GM19452 (cell line): ENCODE results near the gene GLP2R.
"Not testable (repeated sequence)": the region's sequence is repeated elsewhere in the genome, so short reads cannot be mapped to it uniquely, and the experiment has no call there.

Experiments
- ATAC-seq: cut with Tn5 transposase; IDR thresholded peaks from one replicate; pipeline ENCODE4 v1.9.1; 2021; ENCODE audit not compliant: unreplicated experiment

The GLP2R gene, protein sequence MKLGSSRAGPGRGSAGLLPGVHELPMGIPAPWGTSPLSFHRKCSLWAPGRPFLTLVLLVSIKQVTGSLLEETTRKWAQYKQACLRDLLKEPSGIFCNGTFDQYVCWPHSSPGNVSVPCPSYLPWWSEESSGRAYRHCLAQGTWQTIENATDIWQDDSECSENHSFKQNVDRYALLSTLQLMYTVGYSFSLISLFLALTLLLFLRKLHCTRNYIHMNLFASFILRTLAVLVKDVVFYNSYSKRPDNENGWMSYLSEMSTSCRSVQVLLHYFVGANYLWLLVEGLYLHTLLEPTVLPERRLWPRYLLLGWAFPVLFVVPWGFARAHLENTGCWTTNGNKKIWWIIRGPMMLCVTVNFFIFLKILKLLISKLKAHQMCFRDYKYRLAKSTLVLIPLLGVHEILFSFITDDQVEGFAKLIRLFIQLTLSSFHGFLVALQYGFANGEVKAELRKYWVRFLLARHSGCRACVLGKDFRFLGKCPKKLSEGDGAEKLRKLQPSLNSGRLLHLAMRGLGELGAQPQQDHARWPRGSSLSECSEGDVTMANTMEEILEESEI

GRCh38 chr17:9825641-9826150 is at the start of gene GLP2R:
Gene GLP2R (plus strand): TSS chr17:9825924. CDS start chr17:9826064, 140 bp downstream.
- ATAC-seq = no peak

DNA sequence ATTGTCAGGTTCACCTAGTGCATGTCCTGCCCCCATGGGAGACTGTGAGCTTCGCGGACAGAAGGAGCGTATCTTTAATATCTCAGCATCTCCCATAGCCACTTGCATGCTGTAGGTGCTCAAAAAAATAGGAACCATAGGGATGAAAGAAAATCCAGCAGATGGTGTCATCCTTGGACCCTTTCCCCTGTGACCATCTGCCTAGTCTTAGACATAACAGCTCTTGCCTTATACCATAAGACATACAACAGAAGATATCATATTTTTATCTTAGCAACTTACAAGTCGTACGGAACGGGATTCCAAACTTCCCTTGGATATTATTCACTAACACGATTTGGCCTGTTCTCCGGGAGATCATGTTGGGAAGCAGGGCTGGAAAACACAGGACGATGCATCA is 48.8 kb upstream of the GLP2R start:
- no peak for ATAC-seq

DNA sequence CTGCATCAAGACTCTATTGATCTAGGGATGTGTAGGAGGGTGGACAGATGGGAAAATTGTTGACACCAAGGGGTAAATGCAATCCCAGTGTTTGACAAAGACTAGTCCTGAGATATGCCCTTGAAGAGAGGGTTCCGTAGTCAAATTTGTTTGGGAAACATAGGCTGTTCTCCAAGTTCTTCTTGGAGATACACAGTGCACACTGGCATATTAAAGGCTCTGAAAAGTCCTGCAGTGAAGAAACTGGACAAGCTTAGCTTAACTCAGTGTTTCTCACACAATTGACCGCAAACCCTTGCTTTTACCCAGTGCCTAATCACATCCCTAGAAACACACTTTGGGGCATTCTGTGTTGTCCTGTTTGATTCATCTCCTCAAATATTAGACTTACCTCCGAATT is 45.2 kb upstream of the GLP2R start:
- ATAC-seq = no peak

- no peak for ATAC-seq
These were observed 42.7 kb upstream of the GLP2R start for GRCh38 chr17:9783050-9783449.

GRCh38 chr17:9783465-9783864 is 42.3 kb upstream of the GLP2R start:
- ATAC-seq = not testable (repeated sequence)

- no peak for ATAC-seq
These were observed 41.2 kb upstream of the GLP2R start for GRCh38 chr17:9784544-9784943.

DNA sequence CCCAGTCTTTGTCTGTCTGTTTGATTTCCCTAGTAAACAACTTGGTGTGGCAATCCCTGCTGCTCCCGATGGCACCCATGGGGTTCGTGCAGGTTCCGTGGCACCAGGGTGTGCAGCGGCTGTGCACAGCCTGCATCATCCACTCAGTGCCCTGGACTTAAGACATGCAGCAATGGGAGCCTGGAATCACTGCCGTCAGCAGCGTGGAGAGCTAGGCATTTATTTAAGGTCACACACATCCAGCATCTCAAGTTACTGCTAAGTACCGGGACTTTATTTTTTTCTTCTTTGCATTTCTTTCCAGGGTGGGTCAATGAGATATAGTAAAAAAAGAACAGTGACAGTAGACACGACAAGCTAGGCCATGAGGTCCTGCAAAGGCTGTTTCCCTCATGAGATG is 37.1 kb upstream of the GLP2R start:
- no peak for ATAC-seq

- ATAC-seq = no peak
These were observed 35.4 kb upstream of the GLP2R start for GRCh38 chr17:9790316-9790715.

DNA sequence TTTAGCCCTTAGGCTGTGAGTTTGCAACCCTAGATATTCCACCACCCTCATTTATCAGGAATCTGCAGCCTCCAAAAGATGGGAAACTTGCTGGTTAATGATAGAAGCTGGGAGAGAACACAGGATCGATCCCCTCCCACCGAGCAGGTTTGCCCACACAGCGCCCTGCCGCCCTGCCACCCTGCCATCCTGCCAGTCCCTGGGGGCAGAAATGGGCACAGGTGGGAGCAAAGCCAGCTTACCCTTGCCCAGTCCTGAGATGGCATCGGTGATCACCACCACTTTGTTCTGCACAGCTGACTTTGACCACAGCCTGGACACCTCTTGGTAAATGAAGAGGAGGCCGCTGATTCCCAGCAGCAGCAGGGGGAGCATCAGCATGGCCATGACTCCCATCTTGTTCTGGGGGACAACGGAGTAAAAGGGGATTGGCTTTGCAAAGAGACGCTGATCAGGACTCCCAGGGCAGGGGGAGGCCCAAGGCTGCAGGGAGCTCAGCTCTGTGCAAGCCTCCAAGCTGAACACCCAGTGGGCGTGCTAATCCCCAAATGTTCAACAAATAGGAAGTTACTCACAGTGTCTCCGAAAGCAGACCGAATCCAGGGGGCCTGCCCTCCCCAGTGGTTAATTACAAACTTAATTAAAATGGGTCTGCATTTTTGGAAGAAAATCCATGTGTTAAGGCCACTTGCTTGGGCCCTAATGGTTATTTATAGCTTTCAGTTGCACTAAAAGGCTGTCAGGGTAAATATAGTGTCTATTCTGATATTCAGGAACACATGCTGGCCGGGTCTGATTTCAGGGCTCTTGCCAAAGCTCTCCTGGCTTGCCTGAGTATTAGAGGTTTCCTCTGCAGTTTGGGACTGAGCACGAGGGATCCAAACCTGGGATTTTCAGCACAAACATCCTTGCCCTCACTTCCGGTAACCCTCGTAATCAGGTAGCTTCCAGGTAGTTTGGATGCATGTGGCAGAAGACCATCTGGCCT is 34.5 kb upstream of the GLP2R start, which contains the start of gene DHRS7C:
Gene DHRS7C, minus strand, starts transcription at position 704 of the 988 bp plus-strand sequence. Its CDS starts 308 bp downstream, at position 396.
- ATAC-seq = no peak

DNA sequence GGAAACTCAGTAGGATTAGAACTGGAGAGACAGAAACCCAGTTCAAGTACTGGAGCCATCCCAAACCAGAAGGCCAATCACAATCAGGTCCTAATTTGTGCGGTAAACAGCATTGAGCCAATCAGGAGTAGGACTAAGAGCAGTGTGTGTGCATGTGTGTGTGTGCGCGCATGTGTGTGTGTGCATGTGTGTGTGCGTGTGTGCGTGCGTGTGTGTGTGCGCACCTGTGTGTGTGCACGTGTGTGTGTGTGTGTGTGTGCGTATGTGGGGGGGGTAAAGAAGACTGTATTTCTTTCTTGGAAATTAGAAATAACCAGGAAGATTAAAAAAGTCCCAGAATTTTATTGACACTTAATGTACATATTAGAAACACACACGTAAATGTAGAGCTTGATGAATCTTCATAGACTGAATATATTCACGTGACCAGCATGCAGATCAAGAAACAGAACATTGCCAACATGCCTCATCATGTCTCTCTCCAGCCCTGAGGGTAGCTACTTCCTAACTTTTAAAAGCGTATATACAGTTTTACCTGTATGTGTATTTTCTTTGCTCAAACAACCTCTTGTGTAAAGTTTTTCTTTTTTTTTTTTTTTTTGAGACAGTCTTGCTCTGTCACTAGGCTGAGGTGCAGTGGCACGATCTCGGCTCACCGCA is 33.4 kb upstream of the GLP2R start:
- ATAC-seq = no peak

DNA sequence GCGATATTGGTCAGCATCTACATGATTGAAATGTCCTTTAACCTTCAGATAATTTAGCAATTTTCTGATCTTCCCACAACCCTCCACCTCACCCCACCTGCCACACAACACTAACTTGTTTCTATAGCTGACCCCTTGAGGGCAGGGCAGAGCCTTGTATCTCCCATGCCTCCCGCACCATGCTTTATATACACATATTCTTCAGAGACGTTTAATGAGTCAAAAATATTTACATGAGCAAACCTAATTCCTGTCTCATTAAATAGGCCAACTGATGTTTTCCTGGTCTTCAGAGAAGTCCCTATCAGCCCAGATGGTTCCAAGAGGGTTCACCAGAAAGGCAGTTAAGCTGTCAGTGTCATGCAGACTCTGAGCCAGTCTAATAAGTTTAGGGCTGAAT is 27.7 kb upstream of the GLP2R start:
- no peak for ATAC-seq

DNA sequence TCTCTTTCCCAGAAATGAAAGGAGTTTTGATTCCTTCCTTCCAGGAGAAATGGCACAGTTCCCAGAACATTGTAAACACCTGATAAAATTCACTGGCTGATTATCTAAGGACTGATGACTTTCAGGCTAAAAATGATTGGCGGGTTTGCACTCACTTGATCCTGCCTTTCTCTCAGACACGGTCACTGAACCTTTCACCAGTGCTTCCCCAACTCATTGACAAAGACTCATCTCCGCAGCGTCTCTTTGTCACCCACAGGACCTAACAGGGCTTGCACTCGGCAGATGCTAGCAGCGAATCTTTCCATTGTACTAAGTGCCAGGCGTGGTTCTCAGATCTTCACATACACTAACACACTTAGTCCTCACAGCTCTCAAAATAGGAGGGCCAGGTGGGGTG is 27.0 kb upstream of the GLP2R start:
- no peak for ATAC-seq

DNA sequence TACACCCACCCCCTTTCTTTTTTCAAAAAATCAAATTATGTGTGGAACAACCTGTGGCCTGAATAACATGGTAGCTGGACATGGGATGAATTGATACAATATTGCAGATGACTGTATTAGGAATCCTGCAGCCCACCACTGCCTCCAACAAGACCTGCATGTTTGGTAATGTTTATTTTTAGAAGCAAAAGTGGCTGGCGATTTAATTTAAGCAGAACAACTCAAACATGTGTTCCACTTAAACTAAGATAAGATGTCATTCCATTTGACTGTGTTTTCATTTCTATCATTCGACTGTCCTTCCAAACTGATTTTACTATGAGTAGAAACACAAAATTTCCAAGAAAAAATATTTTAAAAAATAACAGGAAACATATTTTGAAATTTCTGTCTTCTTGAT is 24.2 kb upstream of the GLP2R start:
- no peak for ATAC-seq

DNA sequence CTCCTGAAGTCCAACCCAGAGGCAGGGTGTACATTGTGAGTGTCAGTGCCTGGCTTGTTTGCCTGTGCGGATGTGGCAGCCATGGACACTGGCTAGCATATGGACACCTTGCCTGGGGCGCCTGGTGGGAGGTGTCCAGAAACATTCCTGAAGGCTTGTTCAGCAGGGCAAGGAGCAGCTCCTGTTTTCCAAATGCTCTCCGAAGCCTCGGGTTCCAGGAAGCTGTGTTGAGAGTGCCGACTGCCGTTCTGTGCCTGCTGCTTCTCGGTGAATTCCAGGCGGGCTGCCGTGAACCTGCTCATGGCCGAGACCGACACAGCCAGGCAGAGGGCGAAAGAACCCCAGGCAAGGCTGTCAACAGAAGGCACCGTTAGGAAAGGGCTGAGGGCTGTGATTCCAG is 23.4 kb upstream of the GLP2R start:
- ATAC-seq = no peak

- no peak for ATAC-seq
These were observed 23.0 kb upstream of the GLP2R start for GRCh38 chr17:9802697-9803096.

DNA sequence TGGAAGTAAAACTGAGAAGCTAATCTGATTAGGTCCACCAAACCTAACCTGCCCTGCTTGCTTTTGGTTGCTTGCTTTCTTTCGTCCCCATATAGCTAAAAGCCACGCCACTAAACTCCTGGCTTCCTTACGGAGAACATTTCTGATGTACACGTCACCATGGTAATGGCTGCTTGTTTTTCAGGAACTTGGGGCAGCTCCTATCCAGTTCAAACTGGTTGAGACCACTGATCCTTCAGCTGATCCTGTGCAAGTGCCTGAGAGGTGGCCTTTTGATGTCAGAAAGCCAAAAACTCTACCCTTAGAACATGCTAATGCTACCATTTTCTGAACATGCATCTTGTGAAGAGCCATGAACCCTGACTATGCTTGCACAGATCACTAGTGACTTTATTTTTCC is 20.0 kb upstream of the GLP2R start:
- no peak for ATAC-seq

- ATAC-seq = no peak
These were observed 19.0 kb upstream of the GLP2R start for GRCh38 chr17:9806699-9807098.

GRCh38 chr17:9809409-9809808 is 16.3 kb upstream of the GLP2R start:
- no peak for ATAC-seq

GRCh38 chr17:9810100-9810949 is 15.4 kb upstream of the GLP2R start:
- ATAC-seq = no peak

GRCh38 chr17:9811086-9811485 is 14.6 kb upstream of the GLP2R start:
- ATAC-seq = no peak
